Activated CD4-positive, alpha-beta T cell treated with anti-CD3 and anti-CD28 coated beads, Interleukin-2, amount 50 U/mL, for 4 hours (primary cell): ENCODE data around the gene PSMD9.
"Not testable (repeated sequence)": the region's sequence is repeated elsewhere in the genome, so short reads cannot be mapped to it uniquely, and the experiment has no call there.

ENCODE experiments used
- DNase-seq, 2 experiments: peaks; one replicate each; pipeline ENCODE4 v3.0.0-alpha.2; 2020

PSMD9 gene

DNA sequence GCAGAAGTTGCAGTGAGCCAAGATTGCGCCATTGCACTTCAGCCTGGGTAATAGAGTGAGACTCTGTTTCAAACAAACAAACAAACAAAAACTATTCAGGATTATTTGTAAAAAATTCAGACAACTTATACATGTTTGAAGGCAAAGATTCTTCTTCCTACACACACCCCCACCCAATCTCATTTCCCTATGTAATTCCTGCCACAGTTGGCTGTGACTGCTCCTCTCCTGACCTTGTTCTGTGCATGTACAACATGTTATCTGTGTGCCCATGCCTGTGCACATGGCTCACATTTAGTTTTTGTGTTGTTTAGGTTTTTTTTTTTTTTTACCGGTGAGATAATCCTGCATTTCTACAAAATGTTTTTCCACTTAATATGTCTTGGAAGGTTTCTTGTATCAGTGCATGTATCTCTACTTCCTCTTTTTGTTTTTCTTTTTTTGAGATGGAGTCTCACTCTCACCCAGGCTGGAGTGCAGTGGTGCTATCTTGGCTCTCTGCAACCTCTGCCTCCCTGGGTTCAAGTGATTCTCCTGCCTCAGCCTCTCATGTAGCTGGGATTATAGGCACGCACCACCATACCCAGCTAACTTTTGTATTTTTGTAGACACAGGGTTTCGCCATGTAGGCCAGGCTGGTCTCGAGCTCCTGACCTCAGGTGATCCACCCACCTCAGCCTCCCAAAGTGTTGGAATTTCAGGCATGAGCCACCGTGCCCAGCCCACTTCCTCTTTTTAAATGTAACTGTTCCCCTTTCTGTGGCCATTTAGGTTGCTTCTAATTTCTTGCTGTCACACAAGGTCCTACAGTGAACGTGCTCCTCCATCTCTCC lies 38.5 kb downstream of the PSMD9 start:
- DNase-seq: no peak

DNA sequence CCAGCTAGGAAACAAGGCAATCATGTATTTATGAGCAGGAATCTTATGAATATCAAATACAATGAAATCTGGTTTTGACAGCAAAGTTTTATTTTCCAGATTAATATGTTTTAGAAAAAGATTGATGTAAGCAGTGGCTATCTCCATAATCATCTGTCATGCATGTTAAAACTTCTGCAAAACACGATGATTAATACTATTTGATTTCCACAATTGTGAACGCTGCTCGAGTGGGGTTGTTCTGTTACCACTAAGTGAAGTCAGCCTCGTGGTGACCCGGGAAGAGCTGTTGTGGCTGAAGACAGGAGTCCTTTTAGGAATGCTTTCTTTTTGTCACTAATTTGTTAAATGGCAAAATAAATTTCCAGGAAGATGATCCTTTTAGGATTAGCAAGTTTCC lies 39.2 kb downstream of the PSMD9 start:
- no peak for DNase-seq

DNA sequence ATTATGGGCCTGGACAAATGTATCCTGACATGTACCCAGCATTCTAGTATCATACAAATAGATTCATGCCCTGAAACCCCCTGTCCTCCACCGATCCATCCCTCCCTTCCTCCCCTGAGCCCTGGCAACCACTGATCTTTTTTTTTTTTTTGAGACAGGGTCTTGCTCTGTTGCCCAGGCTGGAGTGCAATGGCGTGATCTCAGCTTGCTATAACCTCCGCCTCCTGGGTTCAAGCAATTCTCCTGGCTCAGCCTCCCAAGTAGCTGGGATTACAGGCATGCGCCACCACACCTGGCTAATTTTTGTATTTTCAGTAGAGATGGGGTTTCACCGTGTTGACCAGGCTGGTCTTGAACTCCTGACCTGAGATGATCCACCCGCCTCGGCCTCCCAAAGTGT lies 41.0 kb downstream of the PSMD9 start:
- DNase-seq: not testable (repeated sequence)

DNA sequence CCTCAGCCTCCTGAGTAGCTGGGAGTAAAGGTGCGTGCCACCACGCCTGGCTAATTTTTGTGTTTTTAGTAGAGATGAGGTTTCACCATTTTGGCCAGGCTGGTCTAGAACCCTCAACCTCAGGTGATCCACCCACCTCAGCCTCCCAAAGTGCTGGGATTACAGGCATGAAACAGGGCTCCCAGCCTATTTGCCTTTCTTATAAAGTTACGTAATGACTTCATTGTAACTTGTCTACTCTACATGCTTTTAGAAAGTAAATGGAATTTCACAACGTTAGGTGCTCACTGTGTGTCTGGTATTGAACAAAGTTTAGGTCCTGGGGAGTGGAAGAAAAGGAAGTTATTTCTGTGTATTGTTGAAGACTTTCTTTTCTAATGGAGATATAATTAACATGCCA lies 42.3 kb downstream of the PSMD9 start:
- DNase-seq: no peak

DNA sequence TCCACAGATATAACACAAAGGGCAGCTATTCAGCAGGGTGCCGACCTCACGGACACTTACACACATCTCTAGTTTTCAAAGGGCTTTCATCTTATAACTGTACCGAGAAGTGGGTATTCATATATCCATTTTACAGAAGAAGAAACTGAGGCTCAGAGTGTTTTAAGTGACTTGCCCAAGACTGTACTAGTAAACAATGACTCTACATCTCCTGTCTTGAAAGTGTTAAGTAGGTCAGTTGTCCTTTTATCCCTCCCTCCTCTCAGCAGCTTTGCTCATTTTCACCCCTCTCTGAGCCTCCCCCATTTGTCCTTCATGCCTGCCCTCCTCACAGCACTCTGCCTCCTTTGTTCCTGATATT lies 43.6 kb downstream of the PSMD9 start:
- no peak for DNase-seq

DNA sequence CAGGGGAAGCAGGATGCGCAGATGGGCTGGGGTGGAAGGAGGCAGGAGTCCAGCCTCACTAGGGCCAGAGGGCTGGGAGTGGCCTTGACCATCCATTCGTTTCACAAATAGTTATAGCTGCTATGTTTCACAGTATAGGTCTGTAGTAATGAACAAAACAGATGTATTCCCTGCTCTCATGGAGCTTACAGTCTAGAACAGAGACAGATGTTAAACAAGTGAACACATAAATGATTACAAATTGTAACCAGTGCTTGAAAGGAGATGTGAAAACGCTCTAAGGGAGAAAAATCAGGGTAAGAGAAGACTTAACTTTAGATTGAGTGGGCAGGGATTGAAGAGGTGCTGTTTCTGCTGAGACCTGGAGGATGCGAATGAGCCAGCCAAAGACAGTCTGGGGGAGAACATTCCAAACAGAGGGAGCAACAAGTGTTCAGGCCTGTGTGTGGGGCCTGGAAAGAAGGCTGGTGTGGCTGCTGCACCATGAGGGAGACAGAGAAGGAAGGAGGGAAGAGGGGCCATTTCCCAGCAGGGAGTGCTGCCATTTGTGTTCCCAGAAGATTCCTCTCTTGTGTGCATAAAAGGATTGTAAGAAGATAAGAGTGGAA lies 44.4 kb downstream of the PSMD9 start:
- DNase-seq: no peak

DNA sequence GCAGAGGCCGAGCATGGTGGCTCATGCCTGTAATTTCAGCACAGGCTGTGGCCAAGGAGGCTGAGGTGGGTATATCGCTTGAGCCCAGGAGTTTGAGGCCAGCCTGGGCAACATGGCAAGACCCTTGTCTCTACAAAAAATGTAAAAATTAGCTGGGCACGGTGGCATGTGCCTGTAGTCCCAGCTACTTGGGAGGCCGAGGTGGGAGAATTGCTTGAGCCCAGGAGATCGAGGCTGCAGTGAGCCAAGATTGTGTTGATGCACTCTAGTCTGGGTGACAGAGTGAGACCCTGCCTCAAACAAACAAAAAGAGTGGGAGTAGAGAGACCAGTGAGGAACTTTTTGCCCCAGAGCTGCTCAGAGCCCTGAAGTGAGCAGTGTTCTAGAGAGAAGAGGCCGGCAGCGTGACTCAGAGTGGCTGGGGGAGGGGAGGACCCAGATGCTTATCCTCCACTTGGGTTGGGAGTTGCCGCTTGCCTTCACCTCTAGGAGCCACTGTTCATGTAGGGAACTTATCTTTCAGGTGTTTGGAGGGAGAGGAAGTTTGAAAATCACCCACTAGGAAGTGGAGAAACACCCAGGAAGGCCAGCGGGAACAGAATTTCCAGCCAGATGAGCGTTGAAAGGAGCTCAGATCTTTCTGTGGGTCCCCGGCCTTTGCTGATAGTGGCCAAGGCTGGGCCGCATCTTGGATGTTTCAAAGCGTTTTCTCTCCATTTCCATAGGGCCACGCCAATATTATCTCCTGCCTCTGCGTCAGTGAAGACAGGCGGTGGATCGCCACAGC lies 45.1 kb downstream of the PSMD9 start:
- no peak for DNase-seq

DNA sequence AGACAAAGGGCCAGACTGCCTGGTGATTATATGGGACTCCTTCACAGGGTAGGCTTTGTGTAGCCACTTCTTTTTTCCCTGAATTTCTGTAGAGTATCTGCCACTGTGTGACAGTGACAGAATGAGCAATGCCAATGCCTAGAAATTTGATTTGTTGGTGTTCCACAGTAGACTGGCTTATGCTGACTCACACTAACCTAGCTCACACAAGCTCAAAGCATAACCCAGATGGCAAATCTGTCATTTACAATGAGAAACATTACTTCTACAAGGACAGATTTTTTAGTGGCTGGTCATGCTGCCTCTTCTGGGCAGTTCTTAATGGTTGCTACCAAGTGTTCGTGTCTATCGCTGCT lies 45.7 kb downstream of the PSMD9 start:
- no peak for DNase-seq

DNA sequence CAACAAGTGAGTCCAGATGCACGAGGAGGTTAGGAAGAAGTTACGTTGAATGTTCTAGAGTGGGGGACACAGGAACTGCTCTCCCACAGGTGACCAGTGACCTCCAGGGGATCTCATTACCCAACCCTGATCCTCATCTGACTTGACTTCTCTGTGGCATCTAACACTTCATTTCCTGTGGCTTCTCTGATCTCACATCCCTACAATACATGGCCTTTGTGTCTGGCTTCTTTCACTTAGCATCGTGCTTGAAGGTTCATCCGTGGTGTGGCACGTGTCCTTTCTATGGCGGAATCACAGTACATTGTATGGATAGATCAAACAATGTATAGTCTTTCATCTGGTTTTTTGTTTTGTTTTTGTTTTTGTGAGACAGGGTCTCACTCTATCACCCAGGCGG lies 49.1 kb downstream of the PSMD9 start:
- no peak for DNase-seq

DNA sequence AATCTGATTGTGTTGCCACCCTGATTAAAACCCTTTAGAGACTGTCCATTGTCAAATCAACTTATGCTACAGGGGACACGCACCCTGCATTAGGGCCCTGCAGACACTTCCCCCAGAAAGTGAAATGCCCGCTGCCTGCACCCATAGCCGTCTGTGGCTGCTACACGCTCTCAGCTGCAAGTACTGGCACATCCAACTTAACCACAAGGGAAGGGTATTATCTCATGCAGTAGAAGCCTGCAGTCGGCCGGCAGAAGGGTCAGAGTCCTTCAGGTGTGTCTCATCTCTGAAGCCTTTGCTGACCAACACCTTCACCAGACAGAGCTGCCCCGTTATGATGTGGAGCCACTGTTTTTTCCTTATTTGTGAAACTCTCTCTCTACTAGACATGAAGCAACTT lies 50.6 kb downstream of the PSMD9 start:
- DNase-seq: no peak

DNA sequence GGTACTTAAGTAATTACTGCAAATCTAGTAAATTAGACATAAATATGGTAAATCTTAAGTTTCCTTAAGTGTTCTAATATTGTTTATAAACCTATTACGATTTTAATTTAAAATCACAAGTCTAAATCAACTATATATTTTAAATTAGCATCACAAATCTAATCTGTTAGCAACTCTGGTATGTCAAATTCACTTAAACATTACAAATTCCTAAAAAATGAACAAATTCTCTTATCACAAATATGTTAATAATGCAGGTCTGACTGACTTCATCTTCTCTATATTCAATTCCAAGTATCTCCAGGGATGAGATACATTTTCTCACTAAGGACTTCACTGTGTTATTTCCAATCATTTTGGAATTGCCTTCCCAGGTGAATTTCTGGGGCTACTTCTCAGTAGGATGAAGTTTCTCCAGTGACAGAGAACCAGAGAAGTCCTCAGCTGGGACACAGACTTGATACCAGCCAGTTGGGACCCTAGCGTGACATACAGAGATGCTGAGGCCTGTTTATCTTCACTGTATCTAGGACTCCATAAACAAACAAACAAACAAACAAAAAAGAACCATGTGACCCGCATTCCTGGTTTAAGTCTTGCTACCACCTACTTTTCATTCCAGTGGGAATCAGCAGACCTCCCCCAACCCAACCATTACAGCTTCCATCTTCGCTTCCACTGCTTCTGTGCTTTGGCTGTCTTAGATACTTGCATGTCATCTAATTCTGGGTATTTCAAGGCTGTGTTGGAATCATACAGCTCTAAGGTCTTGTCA lies 51.6 kb downstream of the PSMD9 start:
- no peak for DNase-seq

DNA sequence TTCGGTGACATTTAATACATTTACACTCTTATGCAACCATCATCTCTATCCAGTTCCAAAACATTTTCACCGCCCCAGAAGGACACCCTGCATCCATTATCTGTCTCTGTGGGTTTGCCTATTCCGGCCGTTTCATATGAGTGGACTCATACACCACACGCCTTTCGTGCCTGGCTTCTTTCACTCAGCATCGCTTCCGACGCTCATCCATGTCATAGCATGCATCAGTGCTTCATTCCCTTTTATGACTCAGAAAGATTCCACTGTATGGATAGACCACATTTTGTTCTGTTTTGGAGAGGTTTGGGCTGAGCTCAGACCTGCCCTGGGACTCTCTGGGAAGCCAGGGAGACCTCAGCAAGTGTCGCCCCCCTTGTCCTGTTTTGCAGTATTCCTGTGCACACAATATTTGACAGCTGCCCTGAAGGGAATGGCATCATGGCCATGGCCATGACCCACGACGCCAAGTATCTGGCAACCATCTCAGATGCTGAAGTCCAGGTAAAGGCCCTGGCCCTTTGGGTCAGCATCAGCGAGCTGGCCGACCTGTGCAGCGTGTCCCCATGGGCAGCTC lies 53.6 kb downstream of the PSMD9 start:
- no peak for DNase-seq

DNA sequence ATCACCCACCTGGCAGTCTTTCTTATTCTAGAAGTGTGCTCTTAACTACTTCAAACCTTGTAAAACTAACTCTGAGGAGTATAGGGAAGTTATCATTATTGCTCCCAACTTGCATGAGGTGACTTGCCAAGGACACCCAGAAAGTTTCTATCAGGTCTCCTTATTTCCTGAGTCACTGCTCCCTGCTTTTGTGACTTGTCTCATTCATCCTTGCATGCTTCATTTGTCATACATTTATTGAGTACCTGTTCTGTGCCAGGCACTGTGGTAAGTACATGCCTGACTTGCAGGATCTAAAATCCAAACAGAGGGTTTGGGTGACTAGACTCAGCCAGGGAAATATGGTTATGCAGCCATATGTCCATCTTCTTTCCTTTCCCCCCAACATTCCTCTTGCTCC lies 55.3 kb downstream of the PSMD9 start:
- DNase-seq: no peak

DNA sequence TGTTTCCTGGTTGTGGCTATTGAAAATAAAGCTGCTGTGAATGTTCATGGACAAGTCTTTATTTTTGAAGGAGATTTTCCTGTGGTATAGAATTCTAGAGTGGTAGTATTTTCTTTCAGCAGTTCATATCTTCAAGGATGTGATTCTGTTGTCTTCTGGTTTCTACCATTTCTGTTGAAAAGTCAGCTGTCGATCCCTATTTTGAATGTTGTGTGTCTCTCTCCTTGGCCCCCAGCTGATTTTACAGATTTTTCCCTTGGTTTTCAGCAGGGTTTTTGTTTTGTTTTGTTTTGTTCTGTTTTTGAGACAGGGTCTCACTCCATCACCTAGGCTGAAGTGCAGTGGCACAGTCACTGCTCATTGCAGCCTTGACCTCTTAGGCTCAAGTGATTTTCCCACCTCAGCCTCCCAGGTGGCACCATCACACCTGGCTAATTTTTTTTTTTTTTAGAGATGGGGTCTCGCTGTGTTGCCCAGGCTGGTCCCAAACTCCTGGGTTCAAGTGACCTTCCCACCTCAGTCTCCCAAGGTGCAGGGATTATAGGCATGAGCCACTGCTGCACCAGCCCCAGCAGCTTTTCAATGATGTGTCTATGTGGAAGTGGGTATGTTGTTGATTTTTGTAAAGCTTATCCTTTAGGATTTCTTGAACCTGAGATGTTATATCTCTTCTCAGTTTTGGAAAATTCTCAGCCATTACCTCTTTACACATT lies 57.9 kb downstream of the PSMD9 start:
- no peak for DNase-seq

DNA sequence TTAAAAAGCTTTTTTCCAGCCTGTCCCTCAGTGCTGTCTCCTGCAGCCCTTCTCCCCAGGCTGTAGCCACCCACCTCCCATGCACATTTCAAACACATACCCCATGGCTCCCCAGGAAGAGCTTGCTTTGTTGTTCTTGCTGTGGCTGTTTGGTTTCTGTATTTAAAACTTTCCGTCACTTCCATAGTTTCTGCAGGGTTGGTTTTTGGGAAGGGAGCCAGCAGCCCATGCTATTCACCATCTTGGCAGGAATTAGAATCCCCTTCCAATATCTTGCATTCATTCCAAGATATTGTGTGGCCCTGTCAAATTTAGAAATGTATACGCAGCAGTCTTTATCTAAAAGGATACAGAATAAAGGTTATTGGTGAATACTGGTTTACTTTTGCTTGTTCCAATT lies 59.4 kb downstream of the PSMD9 start:
- DNase-seq: no peak

DNA sequence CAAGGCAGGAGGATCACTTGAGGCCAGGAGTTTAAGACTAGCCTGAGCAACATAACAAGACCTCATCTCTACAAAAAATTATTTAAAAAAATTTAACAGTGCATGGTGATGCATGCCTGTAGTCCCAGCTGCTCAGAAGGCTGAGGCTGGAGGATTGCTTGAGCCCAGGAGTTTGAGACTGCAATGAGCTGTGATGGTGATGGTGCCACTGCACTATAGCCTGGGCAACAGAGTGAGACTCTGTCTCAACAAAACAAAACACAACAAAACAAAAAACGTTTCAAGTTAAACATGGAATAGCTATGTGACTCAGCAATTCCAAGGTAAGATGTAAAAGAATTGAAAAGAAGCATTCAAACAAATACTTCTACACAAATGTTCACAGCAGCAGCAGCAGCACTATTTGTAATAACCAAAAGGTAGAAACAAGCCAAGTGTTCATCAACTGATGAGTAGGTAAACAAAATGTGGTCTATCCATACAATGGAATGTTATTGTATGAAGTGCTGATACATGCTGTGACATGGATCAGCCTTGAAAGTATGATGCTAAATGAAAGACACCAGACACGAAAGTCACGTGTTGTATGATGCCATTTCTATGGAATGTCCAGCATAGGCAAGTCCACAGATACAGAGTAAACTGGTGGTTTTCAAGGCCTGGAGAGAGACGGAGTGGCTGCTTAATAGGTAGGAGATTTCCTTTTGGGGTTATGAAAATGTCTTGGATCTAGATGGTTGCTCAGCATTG lies 61.2 kb downstream of the PSMD9 start:
- DNase-seq: no peak

DNA sequence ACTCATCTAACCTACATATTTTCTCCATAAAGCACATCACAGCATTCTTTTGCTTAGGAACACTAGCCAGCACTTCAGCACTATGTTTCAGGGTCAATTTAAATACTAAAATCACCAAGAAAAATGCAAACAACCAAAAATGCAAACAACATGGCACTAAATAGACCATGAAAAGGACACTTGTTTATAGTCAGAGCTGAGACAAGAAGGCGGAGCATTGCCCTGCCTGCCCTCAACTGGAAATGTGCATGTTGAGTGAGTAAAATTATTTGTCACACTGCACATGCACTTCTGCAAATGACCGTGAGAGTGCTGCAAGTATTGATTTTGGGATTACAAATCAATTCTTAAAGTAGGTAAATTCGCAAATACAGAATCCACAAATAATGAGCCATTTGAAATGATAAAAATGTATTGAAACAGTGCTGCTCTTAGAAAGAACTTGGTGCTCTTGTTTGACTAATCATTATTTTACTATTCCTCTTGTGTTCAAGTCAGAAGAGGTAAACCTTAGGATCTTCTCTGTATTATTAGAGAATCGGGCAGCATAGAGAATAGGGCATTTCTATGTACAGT lies 64.6 kb downstream of the PSMD9 start:
- no peak for DNase-seq

DNA sequence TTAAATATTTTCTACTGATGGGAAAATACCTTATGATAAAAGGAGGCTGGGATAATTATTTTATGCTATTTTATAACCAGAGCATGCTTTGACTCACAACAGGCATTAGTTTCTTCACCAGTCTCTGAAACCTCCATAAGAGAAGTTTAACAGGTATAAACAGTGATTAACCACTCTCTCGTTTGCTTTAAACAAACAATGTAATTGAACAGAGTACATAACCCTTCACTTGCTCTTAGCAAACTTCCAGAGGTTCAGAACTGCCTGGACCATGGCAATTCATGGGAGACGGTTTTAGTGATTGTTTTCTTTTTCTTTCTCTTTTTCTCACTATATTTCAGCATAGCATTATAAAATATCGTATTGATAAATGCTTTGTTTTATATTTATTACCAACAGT lies 65.1 kb downstream of the PSMD9 start:
- no peak for DNase-seq

DNA sequence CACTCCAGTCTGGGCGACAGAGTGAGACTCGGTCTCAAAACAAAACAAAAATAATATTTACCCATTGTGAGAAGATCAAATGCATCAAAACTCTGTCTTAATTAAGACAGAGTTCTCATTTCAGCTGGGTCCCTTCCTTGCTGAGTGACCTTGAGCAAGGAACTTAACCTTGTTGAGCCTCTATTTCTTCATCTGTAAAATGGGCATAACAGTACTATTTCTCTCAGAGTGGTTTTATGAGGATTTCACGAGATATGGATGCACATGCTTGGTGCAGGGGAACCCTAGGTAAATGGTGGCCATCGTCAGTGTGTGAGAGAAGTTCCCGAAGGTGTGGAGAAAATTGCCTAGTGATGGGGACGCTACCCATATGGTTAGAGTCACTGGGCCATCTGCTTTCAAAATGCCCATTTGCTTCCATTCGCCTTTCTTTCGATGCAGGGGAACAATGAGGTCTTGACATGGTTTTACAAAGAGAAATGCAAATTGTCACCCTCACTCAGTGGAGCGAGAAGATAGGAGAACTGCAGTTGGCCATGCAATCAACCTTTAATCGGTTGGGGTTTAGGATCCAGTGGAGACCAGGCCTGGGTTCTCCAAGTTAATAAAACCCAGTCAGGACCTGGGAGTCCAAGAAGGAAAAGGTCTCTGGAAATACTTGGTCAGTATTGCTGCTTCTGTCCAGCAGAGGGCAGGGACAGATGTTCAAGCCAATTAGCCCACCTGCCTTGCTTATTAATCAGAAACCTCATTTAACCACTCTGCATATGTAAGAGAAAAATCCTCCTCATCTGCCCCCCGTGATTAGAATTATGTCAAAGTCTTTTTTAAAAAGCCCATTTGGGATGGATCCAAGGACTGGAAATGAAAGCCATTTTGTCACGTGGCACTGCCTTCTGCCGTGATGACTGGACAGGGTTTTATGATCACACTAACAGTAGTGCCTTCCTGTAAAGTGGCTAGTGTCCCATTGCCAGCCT lies 67.0 kb downstream of the PSMD9 start:
- DNase-seq: no peak
